Coronary artery (tissue), 2 donors: ENCODE measurements around the gene FBXO41.

Experiments used
- DNase-seq: peaks from one replicate; pipeline ENCODE4 v3.0.0-alpha.2; 2017; ENCODE audit warnings: low spot score
- H3K27ac ChIP-seq, 2 donors: fragments of 200-600 bp; sonication (generic); one replicate each; pipeline ENCODE4 v1.5.1; 2016 to 2019
- H3K4me3 ChIP-seq: fragments of 200-600 bp; sonication (generic); 2 replicates; pipeline ENCODE4 v1.5.1; 2016; ENCODE audit warnings: mild to moderate bottlenecking, moderate library complexity
- CTCF ChIP-seq: fragments of 200-600 bp; sonication (generic); IDR thresholded peaks from one replicate; pipeline ENCODE4 v1.5.1; 2019; ENCODE audit warnings: antibody characterized with exemption

Gene FBXO41

GRCh38 chr2:73238976-73239375 lies 45.3 kb downstream of the FBXO41 start:
- no peak for TF ChIP-seq CTCF
- H3K27ac ChIP-seq: no peak overlapping the region
- H3K4me3 ChIP-seq: no peak overlapping the region
- DNase-seq: no peak

GRCh38 chr2:73238149-73238548 lies 46.1 kb downstream of the FBXO41 start:
- Histone ChIP-seq H3K27ac (no peak overlapping the region), H3K4me3 (no peak overlapping the region)
- no peak for DNase-seq
- no peak for TF ChIP-seq CTCF

GRCh38 chr2:73237168-73237567 lies 47.1 kb downstream of the FBXO41 start:
- DNase-seq: no peak
- no peak for TF ChIP-seq CTCF
- H3K27ac ChIP-seq: no peak overlapping the region
- no peak overlapping the region for H3K4me3 ChIP-seq

- Histone ChIP-seq H3K27ac (no peak overlapping the region), H3K4me3 (peak overlapping the region; percentile 92)
- no peak for TF ChIP-seq CTCF
- no peak for DNase-seq
Measured at GRCh38 chr2:73235315-73236028, 48.8 kb downstream of the FBXO41 start.

GRCh38 chr2:73233932-73234832 lies 50.1 kb downstream of the FBXO41 start, which contains the start of gene CCT7:
Gene CCT7, plus strand, starts transcription at chr2:73234308. Its CDS starts 71 bp downstream, at chr2:73234379.
- peak within 1 kb of the TSS; percentile 96 to 97 for H3K27ac ChIP-seq
- TF ChIP-seq CTCF: no peak
- DNase-seq: peak; percentile 91
- peak within 1 kb of the TSS; percentile 92 for H3K4me3 ChIP-seq

- H3K27ac ChIP-seq: peak within 1 kb of the TSS; percentile 96 to 97
- no peak for TF ChIP-seq CTCF
- DNase-seq: peak; percentile 100
- H3K4me3 ChIP-seq: peak within 1 kb of the TSS; percentile 92
Measured at GRCh38 chr2:73233154-73233931, 50.9 kb downstream of the FBXO41 start, which contains the start of gene PRADC1. Gene PRADC1, minus strand, starts transcription at chr2:73233239. Its CDS starts 79 bp downstream, at chr2:73233160.
